K562 (cell line): Measurements from ENCODE around the gene PSMD11. TPM values are rescaled to one million over a fixed set of nuclear protein-coding genes. Genes with fewer than 3 reads are reported as not detected.

Experiments
- ATAC-seq: fragments of 200-7000 bp; cut with Tn5 transposase; 3 replicates; pipeline ENCODE4 v1.9.1; 2020; ENCODE audit warnings: moderate library complexity
- BruUV-seq: library from RNA; stranded (reverse); fragments of 400-500 nt; replicated peaks from 2 replicates; lab custom pipeline; 2021; lab: Mats Ljungman, UMichigan
- CTCF ChIA-PET: fragments of 300-600 bp; formaldehyde crosslinking; extraction: SDS; loops from one replicate; lab custom pipeline; 2021; ENCODE audit warnings: low intra/inter-chr PET ratio; lab: Yijun Ruan, JAX
- POLR2A ChIA-PET: fragments of 300-600, 350-650 bp; sonication (Branson Sonifier 250); formaldehyde crosslinking; extraction: SDS; loops from one replicate; lab custom pipeline; 2021; ENCODE audit warnings: antibody characterized with exemption, inconsistent platforms; lab: Yijun Ruan, JAX
- DNase-seq, 4 experiments: peaks; one replicate each; pipeline versions ENCODE4 v3.0.0 to v3.0.0-alpha.2; 2011 to 2018; ENCODE audit warnings: low spot score in 3 of 4, mixed read lengths in 3 of 4; ENCODE audit errors: extremely low read depth in 1 of 4
- FAIRE-seq: peaks from 2 replicates; lab custom pipeline; 2011; peaks lifted over from hg19 to GRCh38; lab: Jason Lieb, UNC
- H2AFZ ChIP-seq: 2 replicates; pipeline ENCODE4 v1.6.0; 2011; ENCODE audit warnings: low read depth, low read length, control low read depth, inconsistent platforms
- H3K27ac ChIP-seq: fragments of 200-600 bp; 3 replicates; pipeline ENCODE4 v1.8.0; 2011; ENCODE audit warnings: low read depth, mild to moderate bottlenecking, control low read depth, inconsistent platforms, low read length, moderate library complexity, mixed read lengths; ENCODE audit errors: extremely low read depth
- H3K27me3 ChIP-seq, 2 experiments: fragments of 300-600 bp in 1 of 2; 2 replicates in 1 of 2; 3 replicates in 1 of 2; pipeline versions ENCODE4 v1.6.0 to v1.8.0; 2011; ENCODE audit warnings: inconsistent platforms in 2 of 2, low read length in 2 of 2, mild to moderate bottlenecking in 1 of 2, mixed read lengths in 1 of 2, moderate library complexity in 1 of 2; ENCODE audit not compliant: control insufficient read depth in 2 of 2, insufficient read depth in 2 of 2
- H3K36me3 ChIP-seq: fragments of 300-600 bp; 3 replicates; pipeline ENCODE4 v1.8.0; 2011; ENCODE audit warnings: mild to moderate bottlenecking, low read length, inconsistent platforms; ENCODE audit not compliant: control insufficient read depth, insufficient read depth
- H3K4me1 ChIP-seq, 2 experiments: fragments of 200-600 bp in 1 of 2; replicated peaks in 1 of 2; 2 replicates in 1 of 2; 3 replicates in 1 of 2; pipeline versions ENCODE4 v1.5.1 to v1.8.0; 2011; ENCODE audit warnings: inconsistent platforms in 2 of 2, low read length in 2 of 2, mild to moderate bottlenecking in 1 of 2, mixed read lengths in 1 of 2, moderate library complexity in 1 of 2; ENCODE audit not compliant: control insufficient read depth in 2 of 2, insufficient read depth in 2 of 2
- H3K4me2 ChIP-seq: 2 replicates; pipeline ENCODE4 v1.6.1; 2011; ENCODE audit warnings: low read length, control low read depth, inconsistent platforms, mixed read lengths; ENCODE audit not compliant: insufficient read depth
- H3K4me3 ChIP-seq: fragments of 200-600 bp; sonication (generic), shearing (Covaris generic); 2 replicates; pipeline ENCODE4 v1.5.1; 2016; ENCODE audit warnings: control low read depth, inconsistent platforms
- H3K79me2 ChIP-seq: fragments of 200-600 bp; 3 replicates; pipeline ENCODE4 v1.8.0; 2011; ENCODE audit warnings: low read length, inconsistent platforms; ENCODE audit not compliant: control insufficient read depth, insufficient read depth
- H3K9ac ChIP-seq, 2 experiments: 2 replicates each; pipeline versions ENCODE4 v1.6.0 to v1.6.1; 2011; ENCODE audit warnings: low read depth in 2 of 2, low read length in 2 of 2, control low read depth in 1 of 2, inconsistent platforms in 1 of 2, mild to moderate bottlenecking in 1 of 2, mixed read lengths in 1 of 2; ENCODE audit not compliant: insufficient read depth in 1 of 2
- H3K9me1 ChIP-seq: one replicate; pipeline ENCODE4 v1.6.0; 2011; ENCODE audit warnings: inconsistent platforms, mild to moderate bottlenecking, low read length, moderate library complexity; ENCODE audit not compliant: control insufficient read depth, insufficient read depth
- H3K9me3 ChIP-seq: replicated peaks from 2 replicates; pipeline ENCODE4 v1.5.1; 2011; ENCODE audit warnings: low read depth, low read length, inconsistent platforms; ENCODE audit not compliant: control insufficient read depth, insufficient read depth
- H4K20me1 ChIP-seq: replicated peaks from 2 replicates; pipeline ENCODE4 v1.6.1; 2011; ENCODE audit warnings: low read length, inconsistent platforms, mixed read lengths; ENCODE audit not compliant: control insufficient read depth, insufficient read depth
- CREM ChIP-seq: IDR thresholded peaks from 2 replicates; pipeline ENCODE4 v1.6.1; 2014; ENCODE audit warnings: antibody characterized with exemption, low read depth
- GTF2E2 ChIP-seq: fragments of 200-800 bp; sonication (Bioruptor generic); IDR thresholded peaks from 2 replicates; pipeline ENCODE4 v1.6.1; 2016; ENCODE audit warnings: missing genetic modification characterization, missing compliant biosample characterization
- RBM22 ChIP-seq: fragments of 200-400 bp; formaldehyde crosslinking; IDR thresholded peaks from 2 replicates; pipeline ENCODE4 v1.6.1; 2018; ENCODE audit warnings: low read length, low read depth; ENCODE audit not compliant: poor library complexity, severe bottlenecking
- ZNF75A ChIP-seq: fragments of 450-650 bp; formaldehyde crosslinking; IDR thresholded peaks from 2 replicates; pipeline ENCODE4 v1.4.0; 2020; ENCODE audit warnings: mild to moderate bottlenecking
- whole genome bisulfite sequencing: fragments of 100-300 bp; shearing (Covaris generic); methylation state at CpG from one replicate; pipeline ENCODE4 v1.1.6; 2016; ENCODE audit warnings: low coverage, mixed read lengths; ENCODE audit not compliant: insufficient coverage; ENCODE audit errors: missing lambda C conversion rate; 5-methylcytosine and 5-hydroxymethylcytosine counted together
- in situ Hi-C: fragments of 300-500 bp; cut with MboI; formaldehyde crosslinking; loops from 4 replicates; pipeline ENCODE4 v1.15.0; 2018; ENCODE audit warnings: inconsistent platforms, mixed read lengths
- intact Hi-C: fragments of 100-400 bp; cut with micrococcal nuclease; formaldehyde crosslinking; loops from 2 replicates; pipeline ENCODE4 v1.14.2; 2022
- polyA plus RNA-seq, 8 experiments: library from polyadenylated mRNA; depleted of rRNA in 4 of 8; stranded (reverse) in 5 of 8; unstranded in 3 of 8; fragments of >200 nt; fragmentation: Nextera tagmentation in 2 of 8; fragmentation: Illumina TruSeq in 1 of 8; extraction: Ambion mirVana in 2 of 8; extraction: Trizol in 1 of 8; gene quantifications; 2 replicates each; pipeline versions ENCODE4 v1.2.1 to v1.2.3, GENCODE V29; 2011 to 2014; ENCODE audit warnings: inconsistent platforms in 1 of 8, missing spikeins in 1 of 8
- total RNA-seq, 7 experiments: library from RNA; depleted of rRNA in 6 of 7; stranded (reverse); fragments of >200 nt in 6 of 7; fragmentation: Illumina TruSeq in 2 of 7; extraction: Trizol in 2 of 7; gene quantifications; 2 replicates each; pipeline versions ENCODE4 v1.2.1 to v1.2.3, GENCODE V29; 2011 to 2021; ENCODE audit warnings: low replicate concordance in 1 of 7
- TF ChIP-seq, protein P1 (sequence below): fragments of 450-650 bp; conservative IDR thresholded peaks from 2 replicates; pipeline ENCODE4 v1.6.1; 2016; ENCODE audit warnings: missing genetic modification characterization, low read depth, mild to moderate bottlenecking, control low read depth, missing compliant biosample characterization
- TF ChIP-seq, protein P2 (sequence below): fragments of 450-650 bp; formaldehyde crosslinking; IDR thresholded peaks from 2 replicates; pipeline ENCODE4 v1.4.0; 2020; ENCODE audit warnings: mild to moderate bottlenecking
- TF ChIP-seq, protein P3 (sequence below): fragments of 250-450 bp; sonication (Bioruptor Pico); IDR thresholded peaks from 2 replicates; pipeline ENCODE4 v1.5.1; 2021; ENCODE audit warnings: mild to moderate bottlenecking
- TF ChIP-seq, protein P4 (sequence below), 2 experiments: fragments of 450-650 bp in 1 of 2; IDR thresholded peaks; 2 replicates each; pipeline ENCODE4 v1.6.1; 2011 to 2017; ENCODE audit warnings: low read depth in 2 of 2, antibody characterized with exemption in 1 of 2, borderline replicate concordance in 1 of 2, low read length in 1 of 2, mild to moderate bottlenecking in 1 of 2, mixed read lengths in 1 of 2; ENCODE audit not compliant: control insufficient read depth in 1 of 2
- TF ChIP-seq, protein P5 (sequence below): sonication (generic); formaldehyde crosslinking; IDR thresholded peaks from 2 replicates; pipeline ENCODE4 v1.8.0; 2022; ENCODE audit warnings: mild to moderate bottlenecking, missing genetic modification reagents

The PSMD11 gene
- total and polyA plus RNA-seq, 9 of the 15 experiments (the other 6 are each of a cell fraction or from before 2014, with no cell fraction given), result 104 to 378 (median 158) TPM

DNA sequence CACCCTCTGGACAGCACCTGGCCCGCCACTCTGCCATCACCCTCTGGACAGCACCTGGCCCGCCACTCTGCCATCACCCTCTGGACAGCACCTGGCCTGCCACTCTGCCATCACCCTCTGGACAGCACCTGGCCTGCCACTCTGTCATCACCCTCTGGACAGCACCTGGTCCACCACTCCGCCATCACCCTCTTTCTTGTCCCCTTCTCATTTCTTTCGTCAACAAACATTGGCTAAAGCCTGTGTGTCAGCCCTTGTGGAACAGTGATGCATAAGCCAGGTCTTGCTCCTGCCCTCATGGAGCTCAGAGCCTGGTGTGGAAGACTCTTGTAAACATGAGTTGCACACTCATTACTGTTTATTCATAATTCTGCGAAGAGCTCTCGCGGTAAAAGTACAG lies 73.7 kb downstream of the PSMD11 start (continued):
- TF ChIP-seq, protein P1, sequence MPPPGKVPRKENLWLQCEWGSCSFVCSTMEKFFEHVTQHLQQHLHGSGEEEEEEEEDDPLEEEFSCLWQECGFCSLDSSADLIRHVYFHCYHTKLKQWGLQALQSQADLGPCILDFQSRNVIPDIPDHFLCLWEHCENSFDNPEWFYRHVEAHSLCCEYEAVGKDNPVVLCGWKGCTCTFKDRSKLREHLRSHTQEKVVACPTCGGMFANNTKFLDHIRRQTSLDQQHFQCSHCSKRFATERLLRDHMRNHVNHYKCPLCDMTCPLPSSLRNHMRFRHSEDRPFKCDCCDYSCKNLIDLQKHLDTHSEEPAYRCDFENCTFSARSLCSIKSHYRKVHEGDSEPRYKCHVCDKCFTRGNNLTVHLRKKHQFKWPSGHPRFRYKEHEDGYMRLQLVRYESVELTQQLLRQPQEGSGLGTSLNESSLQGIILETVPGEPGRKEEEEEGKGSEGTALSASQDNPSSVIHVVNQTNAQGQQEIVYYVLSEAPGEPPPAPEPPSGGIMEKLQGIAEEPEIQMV (tag), result no peak
- TF ChIP-seq, all 486 proteins: peak for 0

DNA sequence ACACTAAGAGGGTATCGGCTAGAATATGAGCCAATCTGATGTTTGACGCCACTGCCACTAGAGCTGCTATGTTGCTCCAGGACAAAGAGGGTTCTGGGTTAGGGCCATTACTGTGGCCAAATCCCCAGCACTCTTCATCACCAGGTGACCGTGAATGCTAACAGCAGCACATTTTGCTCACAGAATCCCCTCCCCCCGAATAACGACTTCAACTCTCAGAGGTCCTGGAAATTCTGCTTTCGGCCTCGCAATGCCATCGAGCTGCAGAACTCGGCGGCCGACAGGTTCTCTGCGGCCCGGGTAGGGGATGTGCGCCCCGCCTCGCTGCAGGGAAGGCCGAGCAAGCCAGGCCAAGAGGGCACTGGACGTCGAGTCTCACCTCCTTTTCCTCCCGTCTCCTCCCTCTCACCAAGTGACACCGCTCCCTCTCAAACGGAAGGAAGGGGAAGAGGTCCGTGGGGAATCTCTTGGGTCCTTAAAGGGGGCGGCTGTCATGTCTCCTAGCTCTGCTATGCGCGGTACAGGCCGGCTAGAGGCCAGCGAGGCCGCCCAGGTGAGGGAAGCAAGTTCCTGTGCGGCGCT lies 74.4 kb downstream of the PSMD11 start:
- intact Hi-C loops (no loop called here), in situ Hi-C loops (no loop called here)
- Histone ChIP-seq H3K4me1 (peaks cover 0 to 4% of the 10 kb centered on the region in 2 experiments; a peak in 1 of 5 replicates), H3K9me3 (no peaks in the 10 kb centered on the region), H3K27ac (no peak overlapping the region), H3K4me3 (no peak overlapping the region), H3K9ac (no peak overlapping the region), H3K4me2 (no peak overlapping the region), H3K9me1 (no peaks in the 10 kb centered on the region), H3K36me3 (no peaks in the 10 kb centered on the region), H3K79me2 (no peaks in the 10 kb centered on the region), H4K20me1 (no peaks in the 10 kb centered on the region), H2AFZ (no peak overlapping the region), H3K27me3 (no peaks in the 10 kb centered on the region)
- FAIRE-seq (no peak), DNase-seq (no peak), ATAC-seq (no peak)
- TF ChIP-seq RBM22 (peak; percentile 9), ZNF75A (no peak), GTF2E2 (tag) (no peak), CREM (no peak)
- TF ChIP-seq, protein P2, sequence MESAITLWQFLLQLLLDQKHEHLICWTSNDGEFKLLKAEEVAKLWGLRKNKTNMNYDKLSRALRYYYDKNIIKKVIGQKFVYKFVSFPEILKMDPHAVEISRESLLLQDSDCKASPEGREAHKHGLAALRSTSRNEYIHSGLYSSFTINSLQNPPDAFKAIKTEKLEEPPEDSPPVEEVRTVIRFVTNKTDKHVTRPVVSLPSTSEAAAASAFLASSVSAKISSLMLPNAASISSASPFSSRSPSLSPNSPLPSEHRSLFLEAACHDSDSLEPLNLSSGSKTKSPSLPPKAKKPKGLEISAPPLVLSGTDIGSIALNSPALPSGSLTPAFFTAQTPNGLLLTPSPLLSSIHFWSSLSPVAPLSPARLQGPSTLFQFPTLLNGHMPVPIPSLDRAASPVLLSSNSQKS (CRISPR knock-in tag), result no peak
- TF ChIP-seq, protein P3, sequence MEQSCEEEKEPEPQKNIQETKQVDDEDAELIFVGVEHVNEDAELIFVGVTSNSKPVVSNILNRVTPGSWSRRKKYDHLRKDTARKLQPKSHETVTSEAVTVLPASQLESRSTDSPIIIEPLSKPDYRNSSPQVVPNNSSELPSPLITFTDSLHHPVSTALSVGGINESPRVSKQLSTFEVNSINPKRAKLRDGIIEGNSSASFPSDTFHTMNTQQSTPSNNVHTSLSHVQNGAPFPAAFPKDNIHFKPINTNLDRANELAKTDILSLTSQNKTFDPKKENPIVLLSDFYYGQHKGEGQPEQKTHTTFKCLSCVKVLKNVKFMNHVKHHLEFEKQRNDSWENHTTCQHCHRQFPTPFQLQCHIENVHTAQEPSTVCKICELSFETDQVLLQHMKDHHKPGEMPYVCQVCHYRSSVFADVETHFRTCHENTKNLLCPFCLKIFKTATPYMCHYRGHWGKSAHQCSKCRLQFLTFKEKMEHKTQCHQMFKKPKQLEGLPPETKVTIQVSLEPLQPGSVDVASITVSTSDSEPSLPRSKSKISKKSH (CRISPR knock-in tag), result no peak
- TF ChIP-seq, protein P4, sequence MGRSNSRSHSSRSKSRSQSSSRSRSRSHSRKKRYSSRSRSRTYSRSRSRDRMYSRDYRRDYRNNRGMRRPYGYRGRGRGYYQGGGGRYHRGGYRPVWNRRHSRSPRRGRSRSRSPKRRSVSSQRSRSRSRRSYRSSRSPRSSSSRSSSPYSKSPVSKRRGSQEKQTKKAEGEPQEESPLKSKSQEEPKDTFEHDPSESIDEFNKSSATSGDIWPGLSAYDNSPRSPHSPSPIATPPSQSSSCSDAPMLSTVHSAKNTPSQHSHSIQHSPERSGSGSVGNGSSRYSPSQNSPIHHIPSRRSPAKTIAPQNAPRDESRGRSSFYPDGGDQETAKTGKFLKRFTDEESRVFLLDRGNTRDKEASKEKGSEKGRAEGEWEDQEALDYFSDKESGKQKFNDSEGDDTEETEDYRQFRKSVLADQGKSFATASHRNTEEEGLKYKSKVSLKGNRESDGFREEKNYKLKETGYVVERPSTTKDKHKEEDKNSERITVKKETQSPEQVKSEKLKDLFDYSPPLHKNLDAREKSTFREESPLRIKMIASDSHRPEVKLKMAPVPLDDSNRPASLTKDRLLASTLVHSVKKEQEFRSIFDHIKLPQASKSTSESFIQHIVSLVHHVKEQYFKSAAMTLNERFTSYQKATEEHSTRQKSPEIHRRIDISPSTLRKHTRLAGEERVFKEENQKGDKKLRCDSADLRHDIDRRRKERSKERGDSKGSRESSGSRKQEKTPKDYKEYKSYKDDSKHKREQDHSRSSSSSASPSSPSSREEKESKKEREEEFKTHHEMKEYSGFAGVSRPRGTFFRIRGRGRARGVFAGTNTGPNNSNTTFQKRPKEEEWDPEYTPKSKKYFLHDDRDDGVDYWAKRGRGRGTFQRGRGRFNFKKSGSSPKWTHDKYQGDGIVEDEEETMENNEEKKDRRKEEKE (IDR thresholded peaks at IDR 0.05; ENCODE audit: borderline replicate concordance in 1 of 2, control insufficient read depth in 1 of 2, low read depth in 2 of 2, low read length in 1 of 2), result no peak
- TF ChIP-seq, protein P5, sequence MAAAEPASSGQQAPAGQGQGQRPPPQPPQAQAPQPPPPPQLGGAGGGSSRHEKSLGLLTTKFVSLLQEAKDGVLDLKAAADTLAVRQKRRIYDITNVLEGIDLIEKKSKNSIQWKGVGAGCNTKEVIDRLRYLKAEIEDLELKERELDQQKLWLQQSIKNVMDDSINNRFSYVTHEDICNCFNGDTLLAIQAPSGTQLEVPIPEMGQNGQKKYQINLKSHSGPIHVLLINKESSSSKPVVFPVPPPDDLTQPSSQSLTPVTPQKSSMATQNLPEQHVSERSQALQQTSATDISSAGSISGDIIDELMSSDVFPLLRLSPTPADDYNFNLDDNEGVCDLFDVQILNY (CRISPR knock-in tag), result no peak
- WGBS, result 80% methylated on average over 21 of the region's 31 CpGs
- ChIA-PET POLR2A (no interaction called here), CTCF (no interaction called here)
- no TSS peak for BruUV-seq
